HCT116 (cell line): ENCODE data around the gene ALDOA.

Experiments used
- CTCF ChIP-seq, 3 experiments: fragments of 200-600 bp in 1 of 3; sonication (generic) in 1 of 3; IDR thresholded peaks in 2 of 3; conservative IDR thresholded peaks in 1 of 3; 2 replicates each; pipeline ENCODE4 v1.5.1; 2012 to 2017; ENCODE audit warnings: low read depth in 2 of 3, low read length in 2 of 3, antibody characterized with exemption in 1 of 3, borderline replicate concordance in 1 of 3, control low read depth in 1 of 3, mild to moderate bottlenecking in 1 of 3, mixed read lengths in 1 of 3, mixed run types in 1 of 3, moderate library complexity in 1 of 3; ENCODE audit not compliant: insufficient read depth in 1 of 3
- EZH2 ChIP-seq: fragments of 200-600 bp; sonication (generic); IDR thresholded peaks from 2 replicates; pipeline ENCODE4 v1.6.1; 2017; ENCODE audit warnings: antibody characterized with exemption, mixed run types
- EZH2phosphoT487 ChIP-seq: fragments of 200-600 bp; IDR thresholded peaks from 2 replicates; pipeline ENCODE4 v1.6.1; 2018; ENCODE audit warnings: antibody characterized with exemption, borderline replicate concordance
- POLR2AphosphoS5 ChIP-seq: IDR thresholded peaks from 2 replicates; pipeline ENCODE4 v1.6.1; 2011; ENCODE audit warnings: mild to moderate bottlenecking, low read depth, low read length, moderate library complexity

GRCh38 chr16:30024451-30024850 is 41.1 kb upstream of the ALDOA start:
- TF ChIP-seq CTCF (IDR thresholded peaks at IDR 0.05 in 2 of 3, conservative IDR thresholded peaks at IDR 0.05 in 1 of 3; ENCODE audit: borderline replicate concordance in 1 of 3, insufficient read depth in 1 of 3, low read depth in 2 of 3, low read length in 2 of 3) (no peak), EZH2phosphoT487 (no peak), POLR2AphosphoS5 (no peak), EZH2 (no peak)
